Lower leg skin (tissue), 4 donors: ENCODE measurements around the gene TULP4. TPM values are rescaled to one million over a fixed set of nuclear protein-coding genes. Genes with fewer than 3 reads are reported as not detected.

Experiments used
- DNase-seq, 2 donors: peaks; one replicate each; pipeline ENCODE4 v3.0.0-alpha.2; 2019; ENCODE audit warnings: low spot score in 2 of 2
- H3K4me3 ChIP-seq: fragments of 200-600 bp; sonication (generic); 2 replicates; pipeline ENCODE4 v1.5.1; 2017; ENCODE audit warnings: mild to moderate bottlenecking, low read depth; ENCODE audit not compliant: poor library complexity, severe bottlenecking
- POLR2A ChIP-seq, 2 donors: fragments of 450-650 bp; IDR thresholded peaks; one replicate each; pipeline ENCODE4 v1.6.1; 2016 to 2017; ENCODE audit warnings: antibody characterized with exemption in 2 of 2, mild to moderate bottlenecking in 1 of 2, moderate library complexity in 1 of 2
- WGBS, 2 donors: methylation state at CpG; one replicate each; pipeline ENCODE4 v1.1.5; 2018; 5-methylcytosine and 5-hydroxymethylcytosine counted together
- intact Hi-C: fragments of 100-400 bp; cut with DNase I; formaldehyde crosslinking; loops from one replicate; pipeline ENCODE4 v1.15.0; 2023; ENCODE audit warnings: low total_unique reads
- total RNA-seq, 4 donors: library from RNA; depleted of rRNA; stranded (reverse); fragments of >200 nt; gene quantifications; one replicate each; pipeline ENCODE4 v1.1.0, GENCODE V29; 2016
- TF ChIP-seq, protein P1 (sequence below), 3 donors: fragments of 450-650 bp; IDR thresholded peaks; one replicate each; pipeline ENCODE4 v1.5.1; 2016; ENCODE audit warnings: antibody characterized with exemption in 3 of 3, mild to moderate bottlenecking in 3 of 3, moderate library complexity in 2 of 3

Gene TULP4
- total RNA-seq, 4 donors from 2014 or later, result 141 to 198 (median 148) TPM

DNA sequence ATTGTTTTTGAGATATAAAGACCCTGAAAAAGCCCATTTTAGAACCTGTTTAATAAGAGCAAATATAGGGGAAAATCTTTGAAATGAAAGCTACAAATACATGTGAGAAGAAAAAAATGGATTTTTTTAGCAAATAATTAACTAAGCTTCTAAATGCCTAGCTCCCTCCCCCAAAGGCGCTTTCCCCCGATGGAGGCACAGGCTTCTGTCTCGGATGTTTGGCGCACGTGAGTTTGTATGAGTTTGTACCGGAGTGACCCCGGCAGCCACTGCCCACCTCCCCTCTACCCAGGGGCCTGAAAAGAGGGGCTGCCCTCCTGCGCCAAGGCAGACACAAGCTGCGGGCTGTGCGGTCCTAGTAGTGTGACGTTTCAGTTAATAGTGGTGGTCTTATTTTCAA is 197.2 kb downstream of the TULP4 start:
- H3K4me3 ChIP-seq, result no peak overlapping the region
- no peak for DNase-seq
- 95 to 96% methylated on average over 11 of the region's 11 CpGs for WGBS, 2 donors
- intact Hi-C loops, result no loop called here
- TF ChIP-seq POLR2A (IDR thresholded peaks at IDR 0.05), result no peak
- TF ChIP-seq, protein P1, sequence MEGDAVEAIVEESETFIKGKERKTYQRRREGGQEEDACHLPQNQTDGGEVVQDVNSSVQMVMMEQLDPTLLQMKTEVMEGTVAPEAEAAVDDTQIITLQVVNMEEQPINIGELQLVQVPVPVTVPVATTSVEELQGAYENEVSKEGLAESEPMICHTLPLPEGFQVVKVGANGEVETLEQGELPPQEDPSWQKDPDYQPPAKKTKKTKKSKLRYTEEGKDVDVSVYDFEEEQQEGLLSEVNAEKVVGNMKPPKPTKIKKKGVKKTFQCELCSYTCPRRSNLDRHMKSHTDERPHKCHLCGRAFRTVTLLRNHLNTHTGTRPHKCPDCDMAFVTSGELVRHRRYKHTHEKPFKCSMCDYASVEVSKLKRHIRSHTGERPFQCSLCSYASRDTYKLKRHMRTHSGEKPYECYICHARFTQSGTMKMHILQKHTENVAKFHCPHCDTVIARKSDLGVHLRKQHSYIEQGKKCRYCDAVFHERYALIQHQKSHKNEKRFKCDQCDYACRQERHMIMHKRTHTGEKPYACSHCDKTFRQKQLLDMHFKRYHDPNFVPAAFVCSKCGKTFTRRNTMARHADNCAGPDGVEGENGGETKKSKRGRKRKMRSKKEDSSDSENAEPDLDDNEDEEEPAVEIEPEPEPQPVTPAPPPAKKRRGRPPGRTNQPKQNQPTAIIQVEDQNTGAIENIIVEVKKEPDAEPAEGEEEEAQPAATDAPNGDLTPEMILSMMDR (IDR thresholded peaks at IDR 0.05), result no peak

DNA sequence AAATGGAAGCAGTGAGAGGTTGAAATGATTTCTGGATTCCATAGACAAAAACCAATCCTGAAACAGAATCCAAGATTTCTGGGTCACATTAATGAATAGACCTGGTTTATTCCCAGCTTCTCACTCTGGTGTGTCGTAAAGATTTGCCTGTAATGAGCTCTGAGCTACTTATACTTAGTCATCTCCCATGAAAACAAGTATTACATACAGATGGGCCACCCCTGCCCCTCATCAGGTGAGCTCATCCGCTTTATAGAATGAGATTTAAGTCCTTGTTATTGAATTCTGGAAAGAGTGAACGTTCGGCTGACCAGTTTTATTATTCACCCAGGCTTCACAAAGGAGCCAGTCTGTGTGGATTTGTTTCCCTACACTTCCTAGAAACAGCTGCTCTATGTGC is 200.5 kb downstream of the TULP4 start:
- intact Hi-C loops, result no loop called here
- H3K4me3 ChIP-seq, result no peak overlapping the region
- DNase-seq, result no peak
- no peak for TF ChIP-seq POLR2A (IDR thresholded peaks at IDR 0.05)
- TF ChIP-seq, protein P1 (IDR thresholded peaks at IDR 0.05), result no peak
- 83 to 85% methylated on average over 4 of the region's 4 CpGs for WGBS, 2 donors

DNA sequence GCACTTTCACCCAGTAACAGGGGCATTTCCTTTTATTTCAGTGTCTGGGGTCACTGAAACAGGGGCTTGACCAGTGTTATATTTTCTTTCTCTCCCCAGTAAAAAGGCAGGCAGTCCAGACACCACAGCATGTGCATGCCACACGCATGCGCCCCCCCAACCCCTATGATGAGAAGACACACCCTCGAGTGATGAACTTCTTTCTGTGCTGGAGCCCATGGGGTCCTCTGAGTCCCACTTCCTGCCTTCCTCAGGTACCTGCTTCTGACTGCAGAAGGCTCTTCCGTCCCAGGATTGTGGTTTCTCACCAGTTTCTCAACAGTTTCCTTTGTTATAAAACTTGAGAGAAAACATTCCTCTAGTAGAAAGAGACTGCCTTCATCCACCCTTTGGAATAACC is 201.9 kb downstream of the TULP4 start:
- intact Hi-C loops, result no loop called here
- no peak for DNase-seq
- H3K4me3 ChIP-seq, result no peak overlapping the region
- 74 to 80% methylated on average over 4 of the region's 4 CpGs for WGBS, 2 donors
- TF ChIP-seq, protein P1 (IDR thresholded peaks at IDR 0.05), result no peak
- no peak for TF ChIP-seq POLR2A (IDR thresholded peaks at IDR 0.05)

DNA sequence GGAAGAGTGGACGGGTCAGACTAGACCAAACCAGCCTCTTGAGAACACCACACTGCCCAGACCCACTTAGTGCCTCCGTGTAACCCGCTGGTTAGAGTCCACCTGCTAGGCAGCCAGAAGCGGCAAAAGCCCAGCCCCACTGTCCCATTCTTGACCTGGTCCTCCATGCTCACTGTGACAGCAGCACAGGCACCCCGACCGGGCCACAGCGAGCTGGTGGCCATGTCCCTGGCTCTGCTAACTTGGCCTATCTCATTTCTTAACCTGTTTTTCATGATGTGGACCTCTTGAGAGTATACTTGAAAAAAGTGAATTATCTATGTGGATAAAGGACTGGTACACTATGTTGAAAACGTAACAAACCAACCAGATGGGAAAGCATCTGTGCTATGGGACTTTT is 202.7 kb downstream of the TULP4 start:
- intact Hi-C loops, result no loop called here
- WGBS, 2 donors, result 89 to 97% methylated on average over 8 of the region's 8 CpGs
- no peak overlapping the region for H3K4me3 ChIP-seq
- no peak for DNase-seq
- TF ChIP-seq POLR2A (IDR thresholded peaks at IDR 0.05), result no peak
- TF ChIP-seq, protein P1 (IDR thresholded peaks at IDR 0.05), result no peak

DNA sequence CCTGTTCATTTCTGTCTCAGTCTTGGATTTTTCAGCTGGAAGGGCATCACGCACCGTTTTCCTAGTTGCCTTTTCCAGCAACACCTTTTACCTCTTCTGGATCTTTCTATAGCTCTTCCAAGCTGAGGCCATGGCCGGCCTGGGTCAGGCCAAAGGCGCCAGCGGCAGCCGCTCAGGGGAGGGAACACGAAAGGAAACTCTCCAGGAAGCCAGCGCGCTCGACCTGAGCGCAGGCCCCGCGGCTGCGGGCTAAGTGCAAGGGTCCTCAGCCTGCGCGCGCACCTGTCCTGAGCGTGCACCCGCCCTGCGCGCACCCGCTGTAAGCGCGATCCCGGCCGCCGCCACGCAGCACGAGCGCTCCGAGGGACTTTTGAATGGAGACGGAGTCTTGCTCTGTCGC is 203.8 kb downstream of the TULP4 start:
- TF ChIP-seq, protein P1 (IDR thresholded peaks at IDR 0.05), result no peak
- TF ChIP-seq POLR2A (IDR thresholded peaks at IDR 0.05), result no peak
- WGBS, 2 donors, result 26 to 30% methylated on average over 30 to 33 of the region's 33 CpGs
- intact Hi-C loops, result no loop called here
- no peak overlapping the region for H3K4me3 ChIP-seq
- DNase-seq, result no peak

GRCh38 chr6:158517038-158517437 is 204.8 kb downstream of the TULP4 start:
- intact Hi-C loops, result no loop called here
- 89 to 90% methylated on average over 8 of the region's 8 CpGs for WGBS, 2 donors
- no peak for TF ChIP-seq POLR2A (IDR thresholded peaks at IDR 0.05)
- TF ChIP-seq, protein P1 (IDR thresholded peaks at IDR 0.05), result no peak
- DNase-seq, result no peak
- no peak overlapping the region for H3K4me3 ChIP-seq
